Karpas-422 (cell line): ENCODE measurements around the gene DPP10. TPM values are rescaled to one million over a fixed set of nuclear protein-coding genes. Genes with fewer than 3 reads are reported as not detected.

ENCODE experiments used
- DNase-seq: peaks from one replicate; pipeline ENCODE4 v3.0.0-alpha.2; 2015
- H2AFZ ChIP-seq: fragments of 200-600 bp; sonication (generic); 2 replicates; pipeline ENCODE4 v1.6.1; 2014; ENCODE audit warnings: antibody characterized with exemption, low read length, mixed read lengths
- H3K27ac ChIP-seq: fragments of 200-600 bp; sonication (generic); 2 replicates; pipeline ENCODE4 v1.5.1; 2014; ENCODE audit warnings: mild to moderate bottlenecking, low read length, moderate library complexity
- H3K27me3 ChIP-seq: fragments of 200-600 bp; sonication (generic); 2 replicates; pipeline ENCODE4 v1.6.1; 2014; ENCODE audit warnings: low read length, mixed read lengths
- H3K36me3 ChIP-seq: fragments of 200-600 bp; sonication (generic); 2 replicates; pipeline ENCODE4 v1.6.1; 2014; ENCODE audit warnings: low read length, mixed read lengths; ENCODE audit not compliant: insufficient read depth
- H3K4me1 ChIP-seq: fragments of 200-600 bp; sonication (generic); 2 replicates; pipeline ENCODE4 v1.6.1; 2014; ENCODE audit warnings: mild to moderate bottlenecking, low read length, mixed read lengths
- H3K4me2 ChIP-seq: fragments of 200-600 bp; sonication (generic); 2 replicates; pipeline ENCODE4 v1.6.1; 2014; ENCODE audit warnings: low read length, low read depth, mild to moderate bottlenecking; ENCODE audit not compliant: poor library complexity, severe bottlenecking
- H3K4me3 ChIP-seq: fragments of 200-600 bp; sonication (generic); 2 replicates; pipeline ENCODE4 v1.5.1; 2014; ENCODE audit warnings: mild to moderate bottlenecking, antibody characterized with exemption, low read length, mixed read lengths
- H3K79me2 ChIP-seq: fragments of 200-600 bp; sonication (generic); 2 replicates; pipeline ENCODE4 v1.6.1; 2014; ENCODE audit warnings: mild to moderate bottlenecking, low read length, mixed read lengths
- H3K9ac ChIP-seq: fragments of 200-600 bp; sonication (generic); 2 replicates; pipeline ENCODE4 v1.6.0; 2014; ENCODE audit warnings: low read length
- H3K9me2 ChIP-seq: fragments of 200-600 bp; sonication (generic), shearing (Covaris generic); replicated peaks from 2 replicates; pipeline ENCODE4 v1.6.0; 2014; ENCODE audit warnings: mild to moderate bottlenecking, low read length, moderate library complexity; ENCODE audit not compliant: insufficient read depth
- H3K9me3 ChIP-seq: fragments of 300-700, 200-600 bp; sonication (generic); 2 replicates; pipeline ENCODE4 v1.6.1; 2014; ENCODE audit warnings: low read length, mixed read lengths
- H4K20me1 ChIP-seq: fragments of 200-600 bp; sonication (generic); 2 replicates; pipeline ENCODE4 v1.6.1; 2014; ENCODE audit warnings: mild to moderate bottlenecking, antibody characterized with exemption, low read length, low read depth; ENCODE audit not compliant: insufficient read depth
- total RNA-seq: library from RNA; depleted of rRNA; stranded (reverse); fragments of >200 nt; shearing (Covaris generic); gene quantifications from 2 replicates; pipeline ENCODE4 v1.2.3, GENCODE V29; 2014; ENCODE audit warnings: low replicate concordance

Gene DPP10
- total RNA-seq, 1 experiment from 2014 or later = not detected

- Histone ChIP-seq H3K9ac (no peak overlapping the region), H3K9me2 (no peaks in the 10 kb centered on the region), H3K27me3 (no peaks in the 10 kb centered on the region), H3K9me3 (peaks cover 15% of the 10 kb centered on the region), H3K4me1 (no peaks in the 10 kb centered on the region), H3K4me2 (no peak overlapping the region), H3K79me2 (no peaks in the 10 kb centered on the region), H4K20me1 (no peaks in the 10 kb centered on the region), H3K4me3 (no peak overlapping the region), H3K36me3 (no peaks in the 10 kb centered on the region), H2AFZ (no peak overlapping the region), H3K27ac (no peak overlapping the region)
- DNase-seq = no peak
Measured at GRCh38 chr2:115833196-115833595, 1390.8 kb downstream of the DPP10 start.

GRCh38 chr2:115838539-115838938 lies 1396.1 kb downstream of the DPP10 start:
- Histone ChIP-seq H3K36me3 (no peaks in the 10 kb centered on the region), H3K27ac (no peak overlapping the region), H4K20me1 (no peaks in the 10 kb centered on the region), H3K27me3 (no peaks in the 10 kb centered on the region), H3K79me2 (no peaks in the 10 kb centered on the region), H2AFZ (no peak overlapping the region), H3K4me3 (no peak overlapping the region), H3K9me2 (no peaks in the 10 kb centered on the region), H3K9me3 (peaks cover 12% of the 10 kb centered on the region), H3K9ac (no peak overlapping the region), H3K4me1 (no peaks in the 10 kb centered on the region), H3K4me2 (no peak overlapping the region)
- DNase-seq = no peak

- H3K79me2 ChIP-seq = no peaks in the 10 kb centered on the region
- H3K27me3 ChIP-seq = no peaks in the 10 kb centered on the region
- H3K9me3 ChIP-seq = peaks cover 4% of the 10 kb centered on the region
- no peak overlapping the region for H3K4me2 ChIP-seq
- H2AFZ ChIP-seq = no peak overlapping the region
- no peaks in the 10 kb centered on the region for H3K36me3 ChIP-seq
- no peak overlapping the region for H3K4me3 ChIP-seq
- no peaks in the 10 kb centered on the region for H4K20me1 ChIP-seq
- H3K4me1 ChIP-seq = no peaks in the 10 kb centered on the region
- H3K9ac ChIP-seq = no peak overlapping the region
- no peaks in the 10 kb centered on the region for H3K9me2 ChIP-seq
- no peak for DNase-seq
- H3K27ac ChIP-seq = no peak overlapping the region
Measured at GRCh38 chr2:115842306-115842705, 1399.9 kb downstream of the DPP10 start.

- no peaks in the 10 kb centered on the region; the same call in 1 of the 2 replicates for H3K9me3 ChIP-seq
- H3K4me2 ChIP-seq = no peak overlapping the region
- no peaks in the 10 kb centered on the region for H3K36me3 ChIP-seq
- H3K27ac ChIP-seq = no peak overlapping the region
- no peaks in the 10 kb centered on the region for H3K9me2 ChIP-seq
- no peaks in the 10 kb centered on the region for H3K79me2 ChIP-seq
- no peaks in the 10 kb centered on the region for H3K4me1 ChIP-seq
- H4K20me1 ChIP-seq = no peaks in the 10 kb centered on the region
- H3K4me3 ChIP-seq = no peak overlapping the region
- DNase-seq = no peak
- H2AFZ ChIP-seq = no peak overlapping the region
- no peaks in the 10 kb centered on the region for H3K27me3 ChIP-seq
- H3K9ac ChIP-seq = no peak overlapping the region
Measured at GRCh38 chr2:115848192-115848591, 1405.8 kb downstream of the DPP10 start.

- H3K36me3 ChIP-seq = no peaks in the 10 kb centered on the region
- H3K9me3 ChIP-seq = peaks cover 11% of the 10 kb centered on the region
- H3K9ac ChIP-seq = no peak overlapping the region
- H3K79me2 ChIP-seq = no peaks in the 10 kb centered on the region
- no peaks in the 10 kb centered on the region for H3K4me1 ChIP-seq
- H3K9me2 ChIP-seq = no peaks in the 10 kb centered on the region
- H2AFZ ChIP-seq = no peak overlapping the region
- no peaks in the 10 kb centered on the region for H4K20me1 ChIP-seq
- no peak for DNase-seq
- no peaks in the 10 kb centered on the region for H3K27me3 ChIP-seq
- no peak overlapping the region for H3K4me2 ChIP-seq
- no peak overlapping the region for H3K27ac ChIP-seq
- no peak overlapping the region for H3K4me3 ChIP-seq
Measured at GRCh38 chr2:115867024-115867423, 1424.6 kb downstream of the DPP10 start.

- no peak overlapping the region for H2AFZ ChIP-seq
- H3K9ac ChIP-seq = no peak overlapping the region
- H4K20me1 ChIP-seq = no peaks in the 10 kb centered on the region
- H3K36me3 ChIP-seq = no peaks in the 10 kb centered on the region
- no peak overlapping the region for H3K27ac ChIP-seq
- no peaks in the 10 kb centered on the region for H3K79me2 ChIP-seq
- no peaks in the 10 kb centered on the region for H3K27me3 ChIP-seq
- peaks cover 8% of the 10 kb centered on the region for H3K9me3 ChIP-seq
- H3K4me3 ChIP-seq = no peak overlapping the region
- H3K9me2 ChIP-seq = no peaks in the 10 kb centered on the region
- DNase-seq = no peak
- H3K4me2 ChIP-seq = no peak overlapping the region
- H3K4me1 ChIP-seq = no peaks in the 10 kb centered on the region
Measured at GRCh38 chr2:115874427-115874826, 1432.0 kb downstream of the DPP10 start.

GRCh38 chr2:115880558-115880957 lies 1438.1 kb downstream of the DPP10 start:
- Histone ChIP-seq H3K27ac (no peak overlapping the region), H3K27me3 (no peaks in the 10 kb centered on the region), H3K79me2 (no peaks in the 10 kb centered on the region), H3K4me1 (no peaks in the 10 kb centered on the region), H2AFZ (no peak overlapping the region), H3K4me2 (no peak overlapping the region), H3K36me3 (no peaks in the 10 kb centered on the region), H3K9ac (no peak overlapping the region), H4K20me1 (no peaks in the 10 kb centered on the region), H3K9me3 (no peaks in the 10 kb centered on the region; the same call in 1 of the 2 replicates), H3K4me3 (no peak overlapping the region), H3K9me2 (no peaks in the 10 kb centered on the region)
- DNase-seq = no peak

GRCh38 chr2:115887209-115887776 lies 1444.9 kb downstream of the DPP10 start:
- Histone ChIP-seq H3K4me2 (no peak overlapping the region), H3K27me3 (no peaks in the 10 kb centered on the region), H3K36me3 (no peaks in the 10 kb centered on the region), H3K9me2 (no peaks in the 10 kb centered on the region), H4K20me1 (no peaks in the 10 kb centered on the region), H3K4me1 (no peaks in the 10 kb centered on the region), H2AFZ (no peak overlapping the region), H3K9ac (no peak overlapping the region), H3K79me2 (no peaks in the 10 kb centered on the region), H3K4me3 (no peak overlapping the region), H3K9me3 (peaks cover 6% of the 10 kb centered on the region; the same call in 1 of the 2 replicates), H3K27ac (no peak overlapping the region)
- no peak for DNase-seq
